GM19035 (cell line): ENCODE results near the gene TLCD3B.

Experiments used
- ATAC-seq: cut with Tn5 transposase; IDR thresholded peaks from one replicate; pipeline ENCODE4 v1.9.1; 2021; ENCODE audit not compliant: unreplicated experiment

Gene TLCD3B

DNA sequence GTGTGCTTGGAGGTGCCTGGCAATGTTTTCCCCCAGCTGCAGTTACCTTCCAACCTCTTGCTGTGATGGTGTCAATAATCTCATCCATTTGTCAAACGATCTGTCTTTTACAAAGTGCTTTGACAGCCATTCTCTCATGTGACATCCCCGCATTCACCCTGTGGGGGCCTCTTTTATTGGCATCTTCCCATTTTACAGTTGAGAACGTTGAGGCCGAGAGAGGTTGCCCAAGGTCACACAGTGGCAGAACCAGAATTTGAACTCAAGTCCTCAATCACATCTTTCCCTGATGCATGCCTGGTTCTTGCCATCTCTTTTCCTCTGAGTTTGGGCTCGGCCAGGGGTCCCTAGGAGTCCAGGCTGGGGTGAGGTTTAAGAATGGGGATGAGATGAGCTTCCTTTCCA is 55.9 kb downstream of the TLCD3B start:
- ATAC-seq = no peak
